ENCODE results near the gene GRID1. TPM values are rescaled to one million over a fixed set of nuclear protein-coding genes. Genes with fewer than 3 reads are reported as not detected.

The GRID1 gene
- total and polyA plus RNA-seq, 9 of the 15 experiments (the other 6 are each of a cell fraction or from before 2014, with no cell fraction given) = 0.01 to 7.2 (median 1.2) TPM

DNA sequence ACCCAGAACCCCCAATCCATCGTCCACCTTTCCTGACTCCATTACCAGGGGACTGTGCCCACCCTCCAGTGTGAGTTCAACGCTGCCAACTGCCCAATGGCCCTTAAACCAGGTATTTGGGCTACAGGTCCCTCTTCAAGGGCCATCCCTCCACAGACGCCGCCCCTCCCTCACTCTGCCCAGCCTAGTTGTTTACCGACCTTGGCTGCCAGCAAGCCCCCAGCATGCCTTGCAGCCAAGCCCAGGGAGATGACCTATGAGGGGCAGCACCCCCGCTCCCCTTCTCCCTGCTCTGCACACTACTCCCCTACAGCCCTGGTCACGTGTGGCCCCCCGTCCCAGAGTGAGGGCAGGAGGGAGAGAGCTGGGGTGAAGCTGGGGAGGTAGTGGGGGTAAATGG lies 147.3 kb downstream of the GRID1 start (continued):
- TF ChIP-seq, protein P1, sequence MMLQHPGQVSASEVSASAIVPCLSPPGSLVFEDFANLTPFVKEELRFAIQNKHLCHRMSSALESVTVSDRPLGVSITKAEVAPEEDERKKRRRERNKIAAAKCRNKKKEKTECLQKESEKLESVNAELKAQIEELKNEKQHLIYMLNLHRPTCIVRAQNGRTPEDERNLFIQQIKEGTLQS (IDR thresholded peaks at IDR 0.05) = no peak
- TF ChIP-seq, protein P1 (CRISPR knock-in tag; conservative IDR thresholded peaks at IDR 0.05) = no peak
- TF ChIP-seq HMGN3 (IDR thresholded peaks at IDR 0.05; ENCODE audit: borderline replicate concordance, extremely low read depth, insufficient read length, low read depth, low read length) (no peak), CBFA2T2 (conservative IDR thresholded peaks at IDR 0.05) (no peak)
- TF ChIP-seq, protein P2, sequence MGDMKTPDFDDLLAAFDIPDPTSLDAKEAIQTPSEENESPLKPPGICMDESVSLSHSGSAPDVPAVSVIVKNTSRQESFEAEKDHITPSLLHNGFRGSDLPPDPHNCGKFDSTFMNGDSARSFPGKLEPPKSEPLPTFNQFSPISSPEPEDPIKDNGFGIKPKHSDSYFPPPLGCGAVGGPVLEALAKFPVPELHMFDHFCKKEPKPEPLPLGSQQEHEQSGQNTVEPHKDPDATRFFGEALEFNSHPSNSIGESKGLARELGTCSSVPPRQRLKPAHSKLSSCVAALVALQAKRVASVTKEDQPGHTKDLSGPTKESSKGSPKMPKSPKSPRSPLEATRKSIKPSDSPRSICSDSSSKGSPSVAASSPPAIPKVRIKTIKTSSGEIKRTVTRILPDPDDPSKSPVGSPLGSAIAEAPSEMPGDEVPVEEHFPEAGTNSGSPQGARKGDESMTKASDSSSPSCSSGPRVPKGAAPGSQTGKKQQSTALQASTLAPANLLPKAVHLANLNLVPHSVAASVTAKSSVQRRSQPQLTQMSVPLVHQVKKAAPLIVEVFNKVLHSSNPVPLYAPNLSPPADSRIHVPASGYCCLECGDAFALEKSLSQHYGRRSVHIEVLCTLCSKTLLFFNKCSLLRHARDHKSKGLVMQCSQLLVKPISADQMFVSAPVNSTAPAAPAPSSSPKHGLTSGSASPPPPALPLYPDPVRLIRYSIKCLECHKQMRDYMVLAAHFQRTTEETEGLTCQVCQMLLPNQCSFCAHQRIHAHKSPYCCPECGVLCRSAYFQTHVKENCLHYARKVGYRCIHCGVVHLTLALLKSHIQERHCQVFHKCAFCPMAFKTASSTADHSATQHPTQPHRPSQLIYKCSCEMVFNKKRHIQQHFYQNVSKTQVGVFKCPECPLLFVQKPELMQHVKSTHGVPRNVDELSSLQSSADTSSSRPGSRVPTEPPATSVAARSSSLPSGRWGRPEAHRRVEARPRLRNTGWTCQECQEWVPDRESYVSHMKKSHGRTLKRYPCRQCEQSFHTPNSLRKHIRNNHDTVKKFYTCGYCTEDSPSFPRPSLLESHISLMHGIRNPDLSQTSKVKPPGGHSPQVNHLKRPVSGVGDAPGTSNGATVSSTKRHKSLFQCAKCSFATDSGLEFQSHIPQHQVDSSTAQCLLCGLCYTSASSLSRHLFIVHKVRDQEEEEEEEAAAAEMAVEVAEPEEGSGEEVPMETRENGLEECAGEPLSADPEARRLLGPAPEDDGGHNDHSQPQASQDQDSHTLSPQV (IDR thresholded peaks at IDR 0.05) = no peak
- TF ChIP-seq, protein P3, sequence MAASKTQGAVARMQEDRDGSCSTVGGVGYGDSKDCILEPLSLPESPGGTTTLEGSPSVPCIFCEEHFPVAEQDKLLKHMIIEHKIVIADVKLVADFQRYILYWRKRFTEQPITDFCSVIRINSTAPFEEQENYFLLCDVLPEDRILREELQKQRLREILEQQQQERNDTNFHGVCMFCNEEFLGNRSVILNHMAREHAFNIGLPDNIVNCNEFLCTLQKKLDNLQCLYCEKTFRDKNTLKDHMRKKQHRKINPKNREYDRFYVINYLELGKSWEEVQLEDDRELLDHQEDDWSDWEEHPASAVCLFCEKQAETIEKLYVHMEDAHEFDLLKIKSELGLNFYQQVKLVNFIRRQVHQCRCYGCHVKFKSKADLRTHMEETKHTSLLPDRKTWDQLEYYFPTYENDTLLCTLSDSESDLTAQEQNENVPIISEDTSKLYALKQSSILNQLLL (CRISPR knock-in tag; IDR thresholded peaks at IDR 0.05; ENCODE audit: borderline replicate concordance) = no peak
